ENCODE data around the gene NAV1.

GRCh38 chr1:201496296-201496690 is 42.6 kb upstream of the NAV1 start:
- TF ChIP-seq SP1 (IDR thresholded peaks at IDR 0.05) (no peak), BHLHE40 (IDR thresholded peaks at IDR 0.05; ENCODE audit: borderline replicate concordance) (no peak), SUZ12 (IDR thresholded peaks at IDR 0.05) (no peak), FOXA1 (IDR thresholded peaks at IDR 0.05) (no peak), L3MBTL2 (conservative IDR thresholded peaks at IDR 0.05) (no peak), FOXM1 (IDR thresholded peaks at IDR 0.05; ENCODE audit: borderline replicate concordance) (no peak), ZNF384 (IDR thresholded peaks at IDR 0.05) (no peak), ELF4 (IDR thresholded peaks at IDR 0.05) (no peak), FOXK2 (IDR thresholded peaks at IDR 0.05) (no peak), NFRKB (IDR thresholded peaks at IDR 0.05) (no peak), TARDBP (IDR thresholded peaks at IDR 0.05) (no peak)
